Stimulated activated CD4-positive, alpha-beta T cell treated with anti-CD3 and anti-CD28 coated beads, Interleukin-1b, Interleukin-23, amount 100 ng/mL, for 4 hours (primary cell): Measurements from ENCODE around the gene ATG16L1.

Source experiments
- DNase-seq, 2 donors: peaks; one replicate each; pipeline ENCODE4 v3.0.0-alpha.2; 2020; ENCODE audit warnings: low read depth in 2 of 2

ATG16L1 gene

GRCh38 chr2:233260661-233261060, 9.2 kb downstream of the ATG16L1 start:
- no peak for DNase-seq

DNA sequence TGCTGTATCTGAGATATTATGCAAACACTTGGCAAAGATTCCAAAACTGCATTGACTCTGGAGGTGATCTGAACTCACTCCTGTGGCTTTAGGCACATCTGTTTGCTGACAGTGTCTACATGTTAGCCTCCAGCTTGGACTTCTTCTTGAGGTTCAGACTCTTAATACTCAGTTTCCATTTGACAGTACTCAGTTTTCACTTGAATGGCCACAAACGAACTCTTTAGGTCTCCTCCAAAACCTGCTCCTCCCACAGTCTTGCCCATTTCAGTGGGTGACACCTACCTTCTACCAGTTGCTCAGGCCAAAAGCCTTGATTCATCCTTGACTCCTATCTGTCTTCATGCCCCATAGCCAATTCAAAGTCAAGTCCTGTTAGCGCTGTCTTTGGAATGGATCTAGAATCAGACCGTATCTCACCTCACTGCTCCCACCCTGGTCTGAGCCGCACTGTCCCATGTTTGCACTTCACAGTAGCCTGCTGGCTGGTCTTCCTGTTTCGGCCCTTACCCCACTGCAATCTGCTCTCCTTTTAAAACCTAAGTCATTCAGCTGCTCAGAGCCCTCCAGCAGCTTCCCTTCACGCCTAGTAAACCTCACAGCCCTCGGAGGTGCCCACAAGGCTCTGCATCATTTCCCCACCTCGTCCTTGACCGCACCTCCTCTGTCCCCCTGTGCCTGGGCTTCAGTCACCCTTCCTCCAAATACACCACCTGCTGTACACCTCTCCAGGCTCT, 10.5 kb downstream of the ATG16L1 start:
- no peak for DNase-seq

DNA sequence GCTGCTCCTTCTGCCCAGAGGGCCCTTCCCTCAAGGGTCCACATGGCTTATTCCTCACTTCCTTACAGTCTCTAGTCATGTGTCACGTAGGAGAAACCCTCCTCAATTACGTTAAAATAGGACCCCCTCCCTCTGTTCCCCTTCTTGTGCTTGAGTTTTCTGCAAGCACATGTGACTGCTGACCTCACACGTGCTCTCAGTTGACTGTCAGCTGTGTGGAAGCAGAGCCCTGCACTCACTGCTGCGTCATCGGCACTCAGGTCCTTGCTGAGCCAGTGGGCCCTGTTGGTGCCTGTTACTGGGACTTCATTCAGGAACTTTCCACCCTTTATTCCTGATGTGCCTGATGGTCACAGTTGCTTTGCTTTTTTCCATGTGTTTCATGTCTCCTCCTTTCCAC, 11.1 kb downstream of the ATG16L1 start:
- no peak for DNase-seq

GRCh38 chr2:233263045-233263570, 11.6 kb downstream of the ATG16L1 start:
- DNase-seq, result no peak

DNA sequence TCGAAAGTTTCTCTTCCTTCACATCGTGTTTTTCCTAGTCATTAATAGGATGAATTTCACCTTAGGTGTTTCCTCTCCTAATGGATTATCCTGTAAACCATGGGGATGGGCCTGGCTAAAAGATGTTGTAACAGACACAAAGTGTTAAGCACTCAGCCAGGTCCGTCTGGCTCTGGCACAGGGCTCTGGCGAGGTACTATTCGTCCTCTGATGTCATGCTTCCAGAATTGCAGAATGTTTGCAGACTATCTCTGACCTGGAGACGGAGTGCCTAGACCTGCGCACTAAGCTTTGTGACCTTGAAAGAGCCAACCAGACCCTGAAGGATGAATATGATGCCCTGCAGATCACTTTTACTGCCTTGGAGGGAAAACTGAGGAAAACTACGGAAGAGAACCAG, 13.2 kb downstream of the ATG16L1 start:
- no peak for DNase-seq

- no peak for DNase-seq
These were observed 14.5 kb downstream of the ATG16L1 start for GRCh38 chr2:233265899-233266431.

DNA sequence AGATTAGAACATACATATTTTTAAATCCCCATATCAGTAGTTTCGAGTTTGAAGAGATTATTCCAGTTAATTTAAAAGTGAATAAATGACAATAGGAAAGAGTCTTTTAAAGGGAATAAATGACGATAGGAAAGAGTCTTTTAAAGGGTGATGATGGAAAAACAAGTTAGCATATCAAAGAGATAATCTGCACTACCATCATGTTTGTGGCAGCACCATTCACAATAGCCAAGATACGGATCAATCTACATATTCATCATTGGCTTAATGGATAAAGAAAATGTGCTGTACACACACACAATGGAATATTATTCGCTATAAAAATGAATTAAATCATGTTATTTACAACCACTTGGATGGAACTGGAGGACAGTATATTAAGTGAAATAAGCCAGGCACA, 15.0 kb downstream of the ATG16L1 start:
- no peak for DNase-seq

- peak; percentile 22 to 52 for DNase-seq
These were observed 16.2 kb downstream of the ATG16L1 start for GRCh38 chr2:233267516-233268245.

GRCh38 chr2:233270366-233270765, 18.9 kb downstream of the ATG16L1 start:
- no peak for DNase-seq

DNA sequence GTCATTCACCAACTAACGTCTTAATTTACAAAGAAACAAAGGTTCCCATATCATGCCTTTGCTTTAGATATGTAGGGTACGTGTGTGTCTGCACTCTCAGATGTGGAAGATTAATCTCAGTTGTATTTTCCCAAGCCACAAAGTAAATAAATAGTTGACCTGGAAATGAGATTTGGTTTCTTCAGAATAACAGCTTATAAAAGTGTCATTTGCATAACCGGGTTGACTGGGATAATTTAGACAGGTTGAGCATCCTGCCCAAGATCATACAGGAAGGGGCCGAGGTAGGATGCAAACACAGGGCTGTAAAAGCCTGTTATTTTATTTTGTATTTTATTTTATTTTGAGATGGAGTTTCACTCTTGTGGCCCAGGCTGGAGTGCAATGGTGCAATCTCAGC, 19.5 kb downstream of the ATG16L1 start:
- DNase-seq, result no peak

GRCh38 chr2:233271693-233272092, 20.2 kb downstream of the ATG16L1 start:
- no peak for DNase-seq

GRCh38 chr2:233273120-233273519, 21.6 kb downstream of the ATG16L1 start:
- DNase-seq, result peak in 1 of 2 donors; percentile 15

DNA sequence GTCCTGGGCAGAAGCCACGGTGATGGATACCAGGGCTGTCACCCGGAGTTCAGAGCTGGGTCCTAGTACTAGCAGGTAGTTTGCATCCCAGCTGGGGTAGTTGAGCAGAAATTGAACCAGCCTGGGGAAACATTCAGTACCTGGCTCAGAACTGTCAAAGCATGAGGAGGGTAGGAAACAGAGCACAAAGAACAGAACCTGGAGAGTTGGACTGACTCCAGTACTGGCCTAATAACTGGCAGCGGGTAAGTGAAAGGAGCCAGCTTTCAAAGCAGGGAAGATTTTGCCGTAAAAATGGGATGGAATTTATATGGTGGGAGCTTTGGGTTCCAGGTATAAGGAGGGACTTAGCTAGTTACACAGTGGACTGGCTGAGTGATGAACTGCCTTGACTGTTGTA, 23.8 kb downstream of the ATG16L1 start:
- DNase-seq, result no peak

GRCh38 chr2:233278921-233279320, 27.4 kb downstream of the ATG16L1 start:
- DNase-seq, result no peak

DNA sequence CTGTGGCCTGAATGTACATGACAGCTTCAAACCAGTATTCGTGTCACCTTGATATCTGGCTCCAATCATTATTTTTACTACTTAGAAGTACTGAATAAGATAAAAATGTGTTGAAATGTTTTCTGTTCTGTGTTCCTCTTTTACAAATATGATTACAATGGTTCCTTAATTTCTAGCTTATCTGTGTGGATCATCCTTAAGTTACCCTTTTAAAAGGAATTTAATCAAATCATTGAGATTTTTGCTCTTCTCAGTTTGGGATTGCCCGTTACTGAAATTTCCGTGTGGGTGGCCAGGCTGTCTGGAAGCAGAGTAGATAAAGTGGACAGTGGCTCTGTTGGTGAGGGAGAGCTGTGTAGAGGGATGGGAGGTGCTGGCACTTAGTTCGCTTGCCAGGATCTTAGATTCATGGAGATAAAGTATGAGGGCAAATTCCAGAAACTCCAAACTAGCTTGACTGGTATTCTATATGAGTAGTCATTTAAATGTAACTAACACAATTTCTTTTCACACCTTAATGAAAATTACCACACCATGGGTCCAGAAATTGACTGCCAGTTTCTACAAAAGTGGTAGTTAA, 28.7 kb downstream of the ATG16L1 start:
- no peak for DNase-seq

DNA sequence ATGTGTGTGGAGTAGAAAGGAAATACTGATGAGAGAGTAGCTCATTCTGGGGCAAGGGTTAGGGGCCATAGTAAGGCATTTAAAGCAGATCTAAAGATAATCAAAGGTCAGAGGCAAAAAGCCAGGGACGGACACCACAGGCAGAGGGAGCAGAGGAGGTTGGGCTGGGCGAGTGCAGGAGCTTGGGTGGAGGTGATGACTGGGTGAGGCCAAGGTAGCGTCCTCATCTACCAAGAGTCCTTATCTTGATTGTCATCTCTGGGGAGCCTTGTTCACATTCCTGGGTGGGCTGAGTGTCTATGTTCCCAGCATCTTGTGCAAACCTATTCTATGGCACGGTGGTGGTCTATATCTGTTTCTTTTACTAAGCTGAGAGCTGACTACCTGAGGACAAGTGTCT, 30.1 kb downstream of the ATG16L1 start:
- DNase-seq, result no peak

DNA sequence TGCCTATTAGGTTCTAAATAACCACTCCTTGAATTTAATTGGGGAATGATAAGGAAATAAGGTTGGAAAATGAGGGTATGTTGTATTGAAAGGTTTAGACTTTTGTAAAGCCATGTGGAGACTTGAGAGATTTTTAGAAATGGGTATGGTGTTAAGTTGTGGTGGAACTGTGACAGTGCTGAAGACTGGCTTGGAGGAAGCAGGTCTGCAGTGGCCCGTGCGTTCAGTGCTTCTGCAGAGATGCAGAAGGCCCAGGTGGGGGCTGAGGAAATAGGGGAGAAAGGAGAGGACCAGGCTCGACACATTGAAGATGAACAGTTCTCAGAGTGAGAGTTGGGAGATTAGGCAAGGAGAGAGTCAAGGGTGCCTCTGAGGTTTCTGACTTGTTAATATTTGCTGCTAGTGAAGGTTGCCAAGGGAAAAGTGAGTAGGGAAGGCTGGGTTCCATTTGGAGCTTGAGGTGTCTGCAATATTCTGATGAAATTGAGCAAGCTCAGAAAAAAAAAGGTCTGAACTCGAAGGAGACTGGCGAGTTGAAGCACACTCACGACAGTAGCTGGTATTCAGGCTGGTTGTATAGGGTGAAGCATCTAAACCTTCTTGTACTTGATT, 30.6 kb downstream of the ATG16L1 start:
- DNase-seq, result no peak

DNA sequence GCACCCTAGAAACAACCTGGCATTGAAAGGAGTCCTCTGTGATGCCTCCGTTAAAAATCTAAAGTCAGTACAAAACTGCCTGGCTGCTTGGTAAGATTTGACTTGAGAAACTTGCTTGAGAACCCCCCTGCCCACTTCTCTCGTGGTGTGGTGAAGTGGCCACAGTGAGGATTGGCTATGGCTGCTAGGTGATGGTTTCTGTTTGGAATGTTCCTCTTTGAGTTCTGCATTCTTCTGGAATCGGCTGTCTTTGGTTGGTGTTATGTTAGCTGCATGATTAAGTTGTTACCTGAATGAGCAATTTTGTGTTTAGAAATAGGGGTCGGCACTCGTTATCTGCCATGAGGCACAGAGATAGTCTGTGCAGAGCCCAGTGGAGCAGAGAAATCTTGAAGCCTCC, 34.4 kb downstream of the ATG16L1 start:
- no peak for DNase-seq

GRCh38 chr2:233287871-233288270, 36.4 kb downstream of the ATG16L1 start:
- no peak for DNase-seq

- no peak for DNase-seq
These were observed 37.2 kb downstream of the ATG16L1 start for GRCh38 chr2:233288663-233289062.

GRCh38 chr2:233289648-233290047, 38.2 kb downstream of the ATG16L1 start:
- DNase-seq, result no peak
